Skeletal muscle satellite cell (primary cell): ENCODE data around the gene FBXL17.
"Not testable (repeated sequence)": the region's sequence is repeated elsewhere in the genome, so short reads cannot be mapped to it uniquely, and the experiment has no call there.

Experiments used
- H3K27me3 ChIP-seq: 2 replicates; pipeline ENCODE4 v1.7.0; 2013; ENCODE audit warnings: low read length; ENCODE audit not compliant: control insufficient read depth, insufficient read depth
- H3K36me3 ChIP-seq: 2 replicates; pipeline ENCODE4 v1.7.0; 2013; ENCODE audit warnings: mild to moderate bottlenecking, control low read depth, low read length; ENCODE audit not compliant: insufficient read depth
- H3K4me1 ChIP-seq: 2 replicates; pipeline ENCODE4 v1.7.0; 2013; ENCODE audit warnings: low read length; ENCODE audit not compliant: control insufficient read depth, insufficient read depth
- H3K4me2 ChIP-seq: 2 replicates; pipeline ENCODE4 v1.7.0; 2013; ENCODE audit warnings: mild to moderate bottlenecking, low read length
- H3K4me3 ChIP-seq: 2 replicates; pipeline ENCODE4 v1.7.0; 2013; ENCODE audit warnings: low read length
- H3K9ac ChIP-seq: 2 replicates; pipeline ENCODE4 v1.7.0; 2013; ENCODE audit warnings: mild to moderate bottlenecking, low read depth, low read length, moderate library complexity
- H3K9me3 ChIP-seq: replicated peaks from 2 replicates; pipeline ENCODE4 v1.7.0; 2013; ENCODE audit warnings: mild to moderate bottlenecking, control low read depth, low read length

Gene FBXL17

DNA sequence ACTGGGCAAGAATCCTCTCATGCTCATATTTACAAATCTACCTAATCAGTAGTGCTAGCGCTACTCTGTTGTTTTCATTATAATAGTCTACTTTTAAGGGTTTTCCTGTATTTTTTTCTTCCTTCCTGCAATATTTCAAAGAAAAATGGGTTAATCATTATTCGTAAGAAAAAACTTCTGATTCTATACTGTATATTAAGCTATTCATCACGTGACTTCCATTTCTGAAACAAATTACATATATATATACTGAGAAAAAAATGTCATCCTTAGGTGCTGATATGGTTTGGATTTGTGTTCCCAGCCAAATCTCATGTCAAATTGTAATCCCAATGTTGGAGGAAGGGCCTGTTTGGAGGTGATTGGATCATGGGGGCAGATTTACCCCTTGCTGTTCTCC, 197.0 kb downstream of the FBXL17 start:
- Histone ChIP-seq H3K9ac (no peak overlapping the region), H3K4me3 (no peak overlapping the region), H3K36me3 (no peaks in the 10 kb centered on the region), H3K27me3 (no peaks in the 10 kb centered on the region), H3K4me2 (no peak overlapping the region), H3K9me3 (no peaks in the 10 kb centered on the region), H3K4me1 (no peaks in the 10 kb centered on the region)

DNA sequence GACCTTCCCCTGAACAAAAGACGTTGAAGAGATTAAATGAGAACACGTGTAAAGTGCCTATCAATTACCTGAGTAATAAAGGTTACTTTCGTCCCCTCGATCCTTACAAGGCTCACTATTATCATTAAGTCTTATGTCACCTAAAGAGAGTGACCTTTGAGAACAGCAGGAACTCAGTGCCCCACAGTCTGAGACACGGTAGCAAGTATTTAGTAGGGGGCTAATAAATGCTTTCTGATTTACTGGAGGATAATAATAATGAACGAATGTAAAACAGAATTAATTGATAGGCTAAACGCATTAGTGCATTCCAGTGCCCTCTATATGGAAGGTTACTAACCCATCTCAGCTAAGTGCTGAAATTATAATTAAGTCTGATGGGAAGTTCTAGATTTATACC, 199.9 kb downstream of the FBXL17 start:
- H3K36me3 ChIP-seq, result no peaks in the 10 kb centered on the region
- no peaks in the 10 kb centered on the region for H3K4me1 ChIP-seq
- no peaks in the 10 kb centered on the region for H3K27me3 ChIP-seq
- H3K9me3 ChIP-seq, result no peaks in the 10 kb centered on the region
- H3K4me2 ChIP-seq, result no peak overlapping the region
- H3K9ac ChIP-seq, result no peak overlapping the region
- no peak overlapping the region for H3K4me3 ChIP-seq

DNA sequence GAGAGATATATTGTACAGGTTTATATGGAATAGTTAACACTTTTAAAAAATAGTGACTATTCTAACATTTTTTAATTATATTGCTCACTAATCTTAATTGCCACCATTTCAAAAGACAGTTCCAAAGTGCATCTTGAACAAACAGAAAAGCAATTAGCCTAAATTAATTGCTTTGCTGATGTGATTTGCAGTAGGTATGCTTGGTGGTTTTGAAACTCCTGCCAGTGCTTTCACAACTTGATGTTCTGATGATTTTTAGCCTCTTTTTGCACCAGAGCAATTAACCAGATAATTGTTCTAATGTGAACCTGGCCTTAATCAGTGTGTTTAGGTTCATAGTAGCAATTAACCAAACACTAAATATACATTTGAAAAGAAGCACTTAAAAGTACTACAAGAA, 207.6 kb downstream of the FBXL17 start:
- Histone ChIP-seq H3K4me2 (no peak overlapping the region), H3K9ac (no peak overlapping the region), H3K9me3 (no peaks in the 10 kb centered on the region), H3K4me1 (no peaks in the 10 kb centered on the region), H3K36me3 (no peaks in the 10 kb centered on the region), H3K27me3 (no peaks in the 10 kb centered on the region), H3K4me3 (no peak overlapping the region)

DNA sequence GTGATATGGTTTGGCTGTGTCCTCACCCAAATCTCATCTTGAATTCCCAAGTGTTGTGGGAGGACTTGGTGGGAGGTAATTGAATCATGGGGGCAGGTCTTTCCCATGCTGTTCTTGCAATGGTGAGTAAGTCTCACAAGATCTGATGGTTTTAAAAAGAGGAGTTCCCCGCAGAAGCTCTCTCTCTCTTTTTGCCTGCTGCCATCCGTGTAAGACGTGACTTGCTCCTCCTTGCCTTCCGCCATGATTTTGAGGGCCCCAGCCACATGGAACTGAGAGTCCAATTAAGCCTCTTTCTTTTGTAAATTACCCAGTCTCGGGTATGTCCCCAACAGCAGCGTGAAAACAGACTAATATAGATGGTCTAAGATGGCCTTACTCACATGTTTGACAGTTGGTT, 210.1 kb downstream of the FBXL17 start:
- Histone ChIP-seq H3K9ac (no peak overlapping the region), H3K4me2 (no peak overlapping the region), H3K27me3 (no peaks in the 10 kb centered on the region), H3K36me3 (no peaks in the 10 kb centered on the region), H3K9me3 (no peaks in the 10 kb centered on the region), H3K4me1 (no peaks in the 10 kb centered on the region), H3K4me3 (no peak overlapping the region)

DNA sequence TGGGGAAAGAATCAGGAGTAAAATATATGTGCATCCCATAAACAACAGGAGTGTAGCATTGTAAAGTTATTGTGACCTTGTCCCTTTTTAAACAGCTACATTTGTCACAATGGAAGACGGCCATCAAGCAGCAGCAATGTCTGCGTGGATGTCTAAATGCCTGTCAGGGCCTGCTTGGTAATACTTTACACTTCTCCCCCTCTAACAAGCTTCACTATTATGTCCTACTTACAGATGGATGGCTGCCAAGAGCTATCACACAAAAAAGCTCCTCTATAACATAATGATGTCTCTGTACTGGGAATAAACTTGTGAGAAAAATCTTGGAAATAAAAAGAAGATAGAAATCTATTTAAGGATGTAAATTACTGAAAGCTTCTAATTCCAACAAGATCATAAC, 213.0 kb downstream of the FBXL17 start:
- H3K36me3 ChIP-seq, result no peaks in the 10 kb centered on the region
- no peaks in the 10 kb centered on the region for H3K9me3 ChIP-seq
- H3K4me2 ChIP-seq, result no peak overlapping the region
- no peaks in the 10 kb centered on the region for H3K4me1 ChIP-seq
- no peaks in the 10 kb centered on the region for H3K27me3 ChIP-seq
- H3K4me3 ChIP-seq, result no peak overlapping the region
- H3K9ac ChIP-seq, result no peak overlapping the region

DNA sequence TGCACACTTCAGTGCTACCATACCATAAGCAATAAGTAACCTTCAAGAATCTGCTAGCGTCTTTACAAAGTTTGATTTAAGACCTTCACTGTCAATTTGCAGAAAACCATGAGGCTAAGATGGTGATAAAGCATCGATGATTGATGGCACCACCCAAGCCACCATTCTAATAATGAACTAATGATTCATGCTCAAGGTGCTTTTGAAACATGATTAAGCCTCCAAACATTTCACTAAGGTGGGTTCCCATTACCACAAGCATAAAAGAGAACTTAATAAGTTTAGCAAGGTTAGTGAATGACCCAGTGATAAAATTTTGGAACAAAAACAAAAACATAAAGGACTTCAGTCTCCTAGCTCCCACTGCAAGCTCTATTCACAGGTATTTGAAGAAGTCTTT, 214.7 kb downstream of the FBXL17 start:
- H3K9me3 ChIP-seq, result no peaks in the 10 kb centered on the region
- no peaks in the 10 kb centered on the region for H3K27me3 ChIP-seq
- no peaks in the 10 kb centered on the region for H3K4me1 ChIP-seq
- H3K9ac ChIP-seq, result no peak overlapping the region
- no peak overlapping the region for H3K4me2 ChIP-seq
- H3K4me3 ChIP-seq, result no peak overlapping the region
- no peaks in the 10 kb centered on the region for H3K36me3 ChIP-seq

DNA sequence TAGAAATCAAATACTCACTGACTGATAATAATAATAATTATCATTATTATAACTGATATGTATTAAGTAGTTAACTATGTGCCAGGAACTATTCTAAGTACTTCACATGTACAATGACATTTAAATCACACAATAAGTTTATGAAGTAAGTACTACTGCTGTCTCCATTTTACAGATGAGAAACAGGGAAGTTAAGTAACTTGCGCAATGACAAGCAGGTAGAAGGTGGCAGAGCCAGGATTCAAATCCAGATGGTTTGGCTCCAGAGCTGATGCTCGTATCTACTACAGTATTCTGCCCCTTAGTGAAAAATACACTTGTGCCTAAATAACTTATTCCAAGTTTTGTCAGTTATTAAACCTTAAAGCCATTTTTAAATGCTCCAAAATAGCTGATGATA, 217.3 kb downstream of the FBXL17 start:
- no peak overlapping the region for H3K4me3 ChIP-seq

DNA sequence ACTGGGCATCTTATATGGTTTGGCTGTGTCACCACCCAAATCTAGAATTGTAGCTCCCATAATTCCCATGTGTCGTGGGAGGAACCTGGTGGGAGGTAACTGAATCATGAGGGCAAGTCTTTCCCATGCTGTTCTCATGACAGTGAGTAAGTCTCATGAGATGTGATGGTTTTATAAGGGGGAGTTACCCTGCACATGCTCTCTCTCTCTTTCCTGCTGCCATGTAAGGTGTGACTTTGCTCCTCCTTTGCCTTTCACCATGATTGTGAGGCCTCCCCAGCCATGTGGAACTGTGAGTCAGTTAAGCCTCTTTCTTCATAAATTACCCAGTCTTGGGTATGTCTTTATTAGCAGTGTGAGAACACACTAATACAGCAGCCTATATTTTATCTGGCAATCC, 229.0 kb downstream of the FBXL17 start:
- H3K4me2 ChIP-seq, H3K36me3 ChIP-seq, H3K9me3 ChIP-seq, H3K4me1 ChIP-seq, H3K4me3 ChIP-seq, H3K27me3 ChIP-seq, H3K9ac ChIP-seq: not testable (repeated sequence)

More for the DNA sequence above, 217.3 kb downstream of the FBXL17 start:
- H3K4me2 ChIP-seq, result no peak overlapping the region
- H3K4me1 ChIP-seq, result no peaks in the 10 kb centered on the region
- H3K27me3 ChIP-seq, result no peaks in the 10 kb centered on the region
- no peaks in the 10 kb centered on the region for H3K36me3 ChIP-seq
- H3K9me3 ChIP-seq, result no peaks in the 10 kb centered on the region
- H3K9ac ChIP-seq, result no peak overlapping the region

DNA sequence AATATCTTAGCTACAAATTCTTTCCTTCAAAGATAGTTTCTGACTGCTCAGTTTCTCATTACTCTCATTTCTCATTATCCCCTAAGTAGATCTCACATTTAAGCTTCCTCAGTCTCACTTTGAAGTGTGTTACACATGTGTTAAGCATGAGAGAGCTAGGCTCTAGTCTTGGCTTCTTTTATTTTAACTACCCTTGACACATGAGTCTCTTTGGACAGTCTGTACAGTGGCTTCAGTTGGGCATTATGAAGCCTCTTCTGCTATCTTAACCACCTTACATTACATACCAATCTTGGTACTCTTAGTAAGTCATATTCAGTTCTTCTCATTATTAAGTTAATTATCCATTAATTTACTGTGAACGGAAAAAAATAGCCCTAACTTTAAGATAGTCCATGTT, 232.5 kb downstream of the FBXL17 start:
- no peak overlapping the region for H3K4me2 ChIP-seq
- no peaks in the 10 kb centered on the region for H3K27me3 ChIP-seq

DNA sequence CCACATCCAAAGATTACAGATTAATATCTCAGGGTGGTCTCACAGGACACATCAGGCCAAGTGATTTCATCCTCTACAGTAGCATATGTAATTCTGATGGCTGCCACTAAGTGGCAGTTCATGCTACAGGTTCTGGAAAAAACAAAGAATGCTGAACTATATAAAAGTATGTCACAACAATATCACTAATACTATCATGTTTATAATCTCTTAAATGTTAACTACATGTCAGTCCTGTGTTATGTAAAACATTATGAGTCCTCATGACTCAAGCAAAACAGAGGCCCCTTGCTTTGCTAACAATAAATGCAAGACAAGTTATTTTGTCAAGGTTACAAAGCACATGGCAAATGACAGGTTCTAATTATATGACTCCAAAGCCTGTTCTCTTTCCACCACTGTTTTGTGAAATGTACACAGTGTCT, 233.2 kb downstream of the FBXL17 start:
- Histone ChIP-seq H3K9me3 (no peaks in the 10 kb centered on the region), H3K27me3 (no peaks in the 10 kb centered on the region), H3K9ac (no peak overlapping the region), H3K4me3 (no peak overlapping the region), H3K4me1 (peaks cover 5% of the 10 kb centered on the region), H3K36me3 (no peaks in the 10 kb centered on the region), H3K4me2 (no peak overlapping the region)

More for the DNA sequence above, 232.5 kb downstream of the FBXL17 start:
- Histone ChIP-seq H3K9ac (no peak overlapping the region), H3K4me1 (no peaks in the 10 kb centered on the region), H3K9me3 (no peaks in the 10 kb centered on the region), H3K36me3 (no peaks in the 10 kb centered on the region), H3K4me3 (no peak overlapping the region)

DNA sequence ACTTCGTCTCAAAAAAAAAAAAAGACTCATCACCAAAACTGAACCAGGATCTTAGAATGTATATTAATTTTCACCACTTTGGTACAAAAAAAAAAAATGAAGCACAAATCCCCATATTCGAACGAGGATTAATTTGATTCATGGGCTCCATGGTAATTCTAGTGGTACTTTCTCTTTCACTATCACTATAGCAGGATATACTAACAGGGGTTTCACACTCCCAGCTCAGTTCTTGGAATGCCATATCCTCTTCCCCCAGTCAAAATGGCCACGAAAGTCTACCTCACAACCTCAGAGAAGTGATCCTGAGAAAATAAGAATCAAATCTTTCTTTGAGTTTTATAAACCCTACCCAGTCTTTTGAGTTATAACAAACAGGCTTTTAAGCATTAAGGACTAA, 235.7 kb downstream of the FBXL17 start:
- H3K9ac ChIP-seq, result no peak overlapping the region
- H3K9me3 ChIP-seq, result no peaks in the 10 kb centered on the region
- peaks cover 9% of the 10 kb centered on the region for H3K4me1 ChIP-seq
- H3K4me3 ChIP-seq, result no peak overlapping the region
- H3K36me3 ChIP-seq, result no peaks in the 10 kb centered on the region
- H3K4me2 ChIP-seq, result no peak overlapping the region
- no peaks in the 10 kb centered on the region for H3K27me3 ChIP-seq

DNA sequence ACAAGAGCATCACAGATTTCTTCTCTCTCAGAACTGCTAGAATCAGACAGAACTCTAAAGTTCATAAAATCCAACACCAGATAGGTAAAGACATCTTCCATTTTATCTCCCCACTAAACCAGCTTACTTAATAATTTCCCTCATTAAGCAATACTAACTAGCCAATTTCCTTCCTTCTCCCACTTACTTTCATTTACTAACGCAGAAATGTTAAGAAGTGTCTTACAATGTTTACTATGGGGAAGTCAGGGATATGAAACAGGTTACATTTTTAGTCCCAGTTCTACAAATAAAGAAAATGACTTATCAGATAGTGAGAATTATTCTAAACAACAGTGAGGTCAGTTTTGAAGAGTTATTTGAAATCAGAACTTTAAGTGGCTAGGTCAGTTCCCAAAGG, 236.5 kb downstream of the FBXL17 start:
- Histone ChIP-seq H3K4me2 (no peak overlapping the region), H3K9me3 (no peaks in the 10 kb centered on the region), H3K27me3 (no peaks in the 10 kb centered on the region), H3K36me3 (no peaks in the 10 kb centered on the region), H3K9ac (no peak overlapping the region), H3K4me3 (no peak overlapping the region), H3K4me1 (peaks cover 9% of the 10 kb centered on the region)
